Caki2 (cell line): ENCODE data around the gene BLOC1S5. TPM values are rescaled to one million over a fixed set of nuclear protein-coding genes. Genes with fewer than 3 reads are reported as not detected.

Experiments used
- DNase-seq: peaks from one replicate; pipeline ENCODE4 v3.0.0-alpha.2; 2015; ENCODE audit warnings: low read depth
- in situ Hi-C: cut with HindIII; loops from 2 replicates; pipeline ENCODE4 v1.10.0; 2016; ENCODE audit warnings: low sequenced_read_pairs, low pct_unique_long_range_greater_than_20kb, mixed read lengths
- total RNA-seq: library from RNA; depleted of rRNA; stranded (reverse); fragments of >200 nt; shearing (Covaris generic); gene quantifications from 2 replicates; pipeline ENCODE4 v1.2.3, GENCODE V29; 2014; ENCODE audit warnings: low replicate concordance

Gene BLOC1S5
- total RNA-seq, 1 experiment from 2014 or later, result 19.1 TPM

- in situ Hi-C loops, result no loop called here
- DNase-seq, result no peak
These were observed 20.4 kb upstream of the BLOC1S5 start for GRCh38 chr6:8084586-8084985.

GRCh38 chr6:8082954-8083858 is 19.0 kb upstream of the BLOC1S5 start:
- in situ Hi-C loops, result no loop called here
- peak; percentile 94 for DNase-seq

- in situ Hi-C loops, result no loop called here
These were observed 18.4 kb upstream of the BLOC1S5 start for GRCh38 chr6:8082572-8082953.

GRCh38 chr6:8080362-8081151 is 16.4 kb upstream of the BLOC1S5 start:
- DNase-seq, result peak; percentile 60
- in situ Hi-C loops, result no loop called here

More at GRCh38 chr6:8082572-8082953, 18.4 kb upstream of the BLOC1S5 start:
- DNase-seq, result no peak

GRCh38 chr6:8079126-8079525 is 14.9 kb upstream of the BLOC1S5 start:
- in situ Hi-C loops, result no loop called here
- DNase-seq, result peak; percentile 76

GRCh38 chr6:8077991-8078390 is 13.8 kb upstream of the BLOC1S5 start:
- DNase-seq, result no peak
- in situ Hi-C loops, result no loop called here

GRCh38 chr6:8075704-8076103 is 11.5 kb upstream of the BLOC1S5 start:
- in situ Hi-C loops, result no loop called here
- DNase-seq, result no peak

- DNase-seq, result no peak
- in situ Hi-C loops, result no loop called here
These were observed 11.0 kb upstream of the BLOC1S5 start for GRCh38 chr6:8075185-8075584.

GRCh38 chr6:8074213-8074612 is 10.0 kb upstream of the BLOC1S5 start:
- in situ Hi-C loops, result no loop called here
- DNase-seq, result no peak

- in situ Hi-C loops, result no loop called here
- no peak for DNase-seq
These were observed 9.6 kb upstream of the BLOC1S5 start for GRCh38 chr6:8073758-8074157.

GRCh38 chr6:8070718-8071117 is 6.5 kb upstream of the BLOC1S5 start:
- no peak for DNase-seq
- in situ Hi-C loops, result no loop called here

GRCh38 chr6:8069631-8070284 is 5.6 kb upstream of the BLOC1S5 start:
- in situ Hi-C loops, result no loop called here

GRCh38 chr6:8069151-8069550 is 5.0 kb upstream of the BLOC1S5 start:
- in situ Hi-C loops, result no loop called here
- no peak for DNase-seq

More at GRCh38 chr6:8069631-8070284, 5.6 kb upstream of the BLOC1S5 start:
- DNase-seq, result no peak

- DNase-seq, result no peak
- in situ Hi-C loops, result no loop called here
These were observed 1.9 kb upstream of the BLOC1S5 start for GRCh38 chr6:8066108-8066507.

GRCh38 chr6:8065519-8065911 is 1.3 kb upstream of the BLOC1S5 start:
- in situ Hi-C loops, result no loop called here
- no peak for DNase-seq

GRCh38 chr6:8064638-8065518 is 689 bp upstream of the BLOC1S5 start:
- in situ Hi-C loops, result no loop called here
- DNase-seq, result no peak

GRCh38 chr6:8061736-8062135 is 2.5 kb downstream of the BLOC1S5 start:
- no peak for DNase-seq
- in situ Hi-C loops, result no loop called here

- in situ Hi-C loops, result no loop called here
- no peak for DNase-seq
These were observed 3.8 kb downstream of the BLOC1S5 start for GRCh38 chr6:8060346-8060745.
